ENCODE results near the gene ZNF692.

ZNF692 gene

DNA sequence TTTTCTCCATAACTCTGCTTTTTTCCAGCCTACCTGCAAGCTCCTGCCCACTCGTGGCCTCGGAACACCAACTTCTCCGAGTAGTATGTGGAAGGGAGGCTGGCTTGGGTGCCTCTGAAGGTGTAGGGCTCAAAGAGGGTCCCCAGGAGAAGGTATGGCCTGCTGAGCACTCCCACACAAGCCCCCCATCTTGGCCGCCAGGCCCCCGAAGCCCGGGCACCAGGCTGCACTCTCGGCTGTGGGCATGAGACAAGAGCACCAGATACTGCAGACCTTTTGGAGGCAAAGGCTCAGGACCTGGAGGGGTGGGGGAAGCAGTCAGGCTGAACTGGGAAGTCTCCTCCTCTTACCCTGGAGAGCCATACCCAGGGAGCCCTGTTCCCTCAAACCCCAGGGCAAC lies 1.7 kb downstream of the ZNF692 start:
- H4K20me1 ChIP-seq (ENCODE audit: low read depth, low read length) = no peaks in the 10 kb centered on the region
- no peaks in the 10 kb centered on the region for H3K9me2 ChIP-seq (replicated peaks; ENCODE audit: insufficient read depth, low read length)
- no peaks in the 10 kb centered on the region for H3K27me3 ChIP-seq (ENCODE audit: low read length)
- H3K4me2 ChIP-seq (ENCODE audit: low read depth, low read length, poor library complexity, severe bottlenecking) = peak overlapping the region; percentile 76
- H3F3A ChIP-seq (ENCODE audit: insufficient read depth) = peaks cover 4% of the 10 kb centered on the region; the same call in 1 of the 2 replicates
- H3K36me3 ChIP-seq (ENCODE audit: low read length) = no peaks in the 10 kb centered on the region
- H3K27ac ChIP-seq (ENCODE audit: low read depth, low read length) = no peak overlapping the region
- H3K9ac ChIP-seq (ENCODE audit: low read length) = peak overlapping the region; percentile 82
- TF ChIP-seq EZH2phosphoT487 (conservative IDR thresholded peaks at IDR 0.05; ENCODE audit: low read length) = no peak
- TF ChIP-seq, protein P1, sequence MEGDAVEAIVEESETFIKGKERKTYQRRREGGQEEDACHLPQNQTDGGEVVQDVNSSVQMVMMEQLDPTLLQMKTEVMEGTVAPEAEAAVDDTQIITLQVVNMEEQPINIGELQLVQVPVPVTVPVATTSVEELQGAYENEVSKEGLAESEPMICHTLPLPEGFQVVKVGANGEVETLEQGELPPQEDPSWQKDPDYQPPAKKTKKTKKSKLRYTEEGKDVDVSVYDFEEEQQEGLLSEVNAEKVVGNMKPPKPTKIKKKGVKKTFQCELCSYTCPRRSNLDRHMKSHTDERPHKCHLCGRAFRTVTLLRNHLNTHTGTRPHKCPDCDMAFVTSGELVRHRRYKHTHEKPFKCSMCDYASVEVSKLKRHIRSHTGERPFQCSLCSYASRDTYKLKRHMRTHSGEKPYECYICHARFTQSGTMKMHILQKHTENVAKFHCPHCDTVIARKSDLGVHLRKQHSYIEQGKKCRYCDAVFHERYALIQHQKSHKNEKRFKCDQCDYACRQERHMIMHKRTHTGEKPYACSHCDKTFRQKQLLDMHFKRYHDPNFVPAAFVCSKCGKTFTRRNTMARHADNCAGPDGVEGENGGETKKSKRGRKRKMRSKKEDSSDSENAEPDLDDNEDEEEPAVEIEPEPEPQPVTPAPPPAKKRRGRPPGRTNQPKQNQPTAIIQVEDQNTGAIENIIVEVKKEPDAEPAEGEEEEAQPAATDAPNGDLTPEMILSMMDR (IDR thresholded peaks at IDR 0.05; ENCODE audit: insufficient read depth, low read length, poor library complexity, severe bottlenecking) = no peak
- H3K9me3 ChIP-seq (ENCODE audit: insufficient read depth, low read length) = no peaks in the 10 kb centered on the region
- peaks cover 9% of the 10 kb centered on the region; the same call in 1 of the 2 replicates for H3K79me2 ChIP-seq (ENCODE audit: insufficient read depth, low read length)
- peak overlapping the region; percentile 64 for H3K4me3 ChIP-seq (ENCODE audit: insufficient read depth, low read length, poor library complexity, severe bottlenecking)
- no peak overlapping the region for H2AFZ ChIP-seq (ENCODE audit: low read depth, low read length, severe bottlenecking)

- Histone ChIP-seq H4K20me1 (ENCODE audit: low read depth, low read length) (no peaks in the 10 kb centered on the region), H3K9ac (ENCODE audit: low read length) (0 out of 2 replicates have a peak overlapping the region, but pooled peaks have one; percentile 82), H3K79me2 (ENCODE audit: insufficient read depth, low read length) (peaks cover 9% of the 10 kb centered on the region; the same call in 1 of the 2 replicates), H3K9me2 (replicated peaks; ENCODE audit: insufficient read depth, low read length) (no peaks in the 10 kb centered on the region), H3K27me3 (ENCODE audit: low read length) (no peaks in the 10 kb centered on the region), H3K9me3 (ENCODE audit: insufficient read depth, low read length) (no peaks in the 10 kb centered on the region), H3K36me3 (ENCODE audit: low read length) (no peaks in the 10 kb centered on the region), H3K4me2 (ENCODE audit: low read depth, low read length, poor library complexity, severe bottlenecking) (no peak overlapping the region), H3K27ac (ENCODE audit: low read depth, low read length) (no peak overlapping the region), H3K4me3 (ENCODE audit: insufficient read depth, low read length, poor library complexity, severe bottlenecking) (no peak overlapping the region), H2AFZ (ENCODE audit: low read depth, low read length, severe bottlenecking) (no peak overlapping the region), H3F3A (ENCODE audit: insufficient read depth) (no peaks in the 10 kb centered on the region)
- TF ChIP-seq EZH2phosphoT487 (conservative IDR thresholded peaks at IDR 0.05; ENCODE audit: low read length) = no peak
- TF ChIP-seq, protein P1 (IDR thresholded peaks at IDR 0.05; ENCODE audit: insufficient read depth, low read length, poor library complexity, severe bottlenecking) = no peak
These were observed 2.7 kb downstream of the ZNF692 start for GRCh38 chr1:248856176-248856575.

DNA sequence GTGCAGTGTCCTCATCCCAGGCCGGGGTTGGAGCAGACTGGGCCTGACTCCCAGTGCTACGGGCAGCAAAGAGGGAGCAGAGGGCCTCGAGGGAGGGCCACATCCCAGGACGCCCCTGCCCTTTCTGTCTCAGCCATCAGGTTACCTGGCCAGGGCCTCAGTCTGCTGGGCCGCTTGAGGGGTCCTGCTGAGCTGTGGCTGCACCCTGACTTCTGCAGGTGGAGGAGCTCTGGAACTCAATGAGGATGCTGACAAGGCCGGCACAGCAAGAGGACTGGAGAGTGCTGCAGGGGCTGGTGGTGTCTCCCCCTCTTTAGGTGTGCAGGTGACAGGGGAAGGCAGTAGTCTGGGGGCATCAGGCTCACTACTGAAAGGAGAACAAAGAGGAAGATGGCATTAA lies 3.3 kb downstream of the ZNF692 start:
- no peaks in the 10 kb centered on the region for H3F3A ChIP-seq (ENCODE audit: insufficient read depth)
- 0 out of 2 replicates have a peak overlapping the region, but pooled peaks have one; percentile 82 for H3K9ac ChIP-seq (ENCODE audit: low read length)
- peaks cover 9% of the 10 kb centered on the region; the same call in 1 of the 2 replicates for H3K79me2 ChIP-seq (ENCODE audit: insufficient read depth, low read length)
- H2AFZ ChIP-seq (ENCODE audit: low read depth, low read length, severe bottlenecking) = no peak overlapping the region
- no peak overlapping the region for H3K4me2 ChIP-seq (ENCODE audit: low read depth, low read length, poor library complexity, severe bottlenecking)
- H3K9me3 ChIP-seq (ENCODE audit: insufficient read depth, low read length) = no peaks in the 10 kb centered on the region
- no peaks in the 10 kb centered on the region for H3K36me3 ChIP-seq (ENCODE audit: low read length)
- no peaks in the 10 kb centered on the region for H3K9me2 ChIP-seq (replicated peaks; ENCODE audit: insufficient read depth, low read length)
- no peak overlapping the region for H3K4me3 ChIP-seq (ENCODE audit: insufficient read depth, low read length, poor library complexity, severe bottlenecking)
- TF ChIP-seq EZH2phosphoT487 (conservative IDR thresholded peaks at IDR 0.05; ENCODE audit: low read length) = no peak
- TF ChIP-seq, protein P1 (IDR thresholded peaks at IDR 0.05; ENCODE audit: insufficient read depth, low read length, poor library complexity, severe bottlenecking) = no peak
- H4K20me1 ChIP-seq (ENCODE audit: low read depth, low read length) = no peaks in the 10 kb centered on the region
- no peak overlapping the region for H3K27ac ChIP-seq (ENCODE audit: low read depth, low read length)
- H3K27me3 ChIP-seq (ENCODE audit: low read length) = no peaks in the 10 kb centered on the region

All from SU-DHL-6 (cell line).